ENCODE results near the gene SNRPA. TPM values are rescaled to one million over a fixed set of nuclear protein-coding genes. Genes with fewer than 3 reads are reported as not detected.

Gene SNRPA
- total and polyA plus RNA-seq, 2 of the 13 experiments (the other 11 are each of a cell fraction or from before 2014, with no cell fraction given), result 59.6 to 162 TPM

GRCh38 chr19:40806423-40807146 lies 55.6 kb downstream of the SNRPA start (continued):
- TF ChIP-seq GABPB1 (CRISPR knock-in tag; IDR thresholded peaks at IDR 0.05) (peak; percentile 31; the same call in 1 of the 2 replicates), FOXO4 (CRISPR knock-in tag; conservative IDR thresholded peaks at IDR 0.05) (no peak), ZNF639 (CRISPR knock-in tag; conservative IDR thresholded peaks at IDR 0.05) (no peak), ZNF687 (CRISPR knock-in tag; IDR thresholded peaks at IDR 0.05) (peak; percentile 60), MXI1 (IDR thresholded peaks at IDR 0.05; ENCODE audit: borderline replicate concordance, low read depth, low read length) (0 out of 3 replicates have a peak, but pooled peaks have one; percentile 14), ZNF275 (CRISPR knock-in tag; IDR thresholded peaks at IDR 0.05; ENCODE audit: borderline replicate concordance) (no peak), KDM6A (CRISPR knock-in tag; IDR thresholded peaks at IDR 0.05; ENCODE audit: low read depth) (no peak), NFYC (CRISPR knock-in tag; IDR thresholded peaks at IDR 0.05) (no peak), RAD21 (CRISPR knock-in tag; IDR thresholded peaks at IDR 0.05) (peak; percentile 74), ZNF331 (CRISPR knock-in tag; IDR thresholded peaks at IDR 0.05) (0 out of 2 replicates have a peak, but pooled peaks have one; percentile 23), ZBTB38 (CRISPR knock-in tag; IDR thresholded peaks at IDR 0.05) (peak; percentile 78), EHMT2 (IDR thresholded peaks at IDR 0.05; ENCODE audit: borderline replicate concordance, low read depth, low read length) (no peak), PRDM10 (CRISPR knock-in tag; IDR thresholded peaks at IDR 0.05; ENCODE audit: low read depth) (peak; percentile 94), JUN (CRISPR knock-in tag; IDR thresholded peaks at IDR 0.05) (no peak), ZBTB8A (CRISPR knock-in tag; IDR thresholded peaks at IDR 0.05; ENCODE audit: borderline replicate concordance, low read depth) (no peak), TEAD2 (CRISPR knock-in tag; IDR thresholded peaks at IDR 0.05) (no peak), SIX1 (CRISPR knock-in tag; IDR thresholded peaks at IDR 0.05; ENCODE audit: borderline replicate concordance) (no peak), BRCA1 (CRISPR knock-in tag; IDR thresholded peaks at IDR 0.05) (no peak)

All from HepG2 (cell line).